GM10266 (cell line): ENCODE data around the gene CARMIL3.

Experiments used
- DNase-seq: peaks from one replicate; pipeline ENCODE4 v3.0.0; 2012; ENCODE audit errors: extremely low spot score
- TF ChIP-seq, protein P1 (sequence below): IDR thresholded peaks from 2 replicates; pipeline ENCODE4 v1.5.1; 2012; ENCODE audit warnings: mild to moderate bottlenecking, low read depth; ENCODE audit not compliant: control insufficient read depth, insufficient read depth; ENCODE audit errors: missing control alignments

The CARMIL3 gene

DNA sequence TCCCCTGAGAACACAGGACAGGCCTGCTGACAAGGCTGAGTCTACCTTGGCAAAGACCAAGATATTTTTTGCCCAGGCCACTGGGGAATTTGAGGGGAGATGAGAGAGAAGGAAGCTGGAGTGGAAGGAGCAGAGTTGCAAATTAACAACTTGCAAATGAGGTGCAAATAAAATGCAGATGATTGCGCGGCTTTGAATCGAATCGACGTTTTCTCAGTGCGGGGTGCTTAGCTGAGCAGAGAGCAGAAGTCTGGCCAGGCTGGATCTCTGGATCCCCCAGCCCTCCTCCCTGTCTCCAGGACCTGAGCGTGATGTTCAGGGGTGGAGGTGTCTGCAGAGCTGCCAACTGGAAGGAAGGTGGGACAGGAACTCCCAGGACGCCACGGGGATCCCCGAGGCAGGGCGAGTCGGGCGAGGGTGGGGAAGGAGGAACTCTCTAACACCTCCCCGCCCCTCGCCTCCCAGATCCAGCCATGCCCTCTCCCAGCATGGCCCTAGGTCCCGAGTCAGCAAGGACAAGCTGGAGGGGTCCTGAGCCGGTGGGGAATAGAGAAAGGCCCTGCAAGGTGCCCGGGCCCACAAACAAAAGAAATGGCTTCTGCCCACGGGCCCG lies 527 bp upstream of the CARMIL3 start:
- DNase-seq: no peak
- TF ChIP-seq, protein P1, sequence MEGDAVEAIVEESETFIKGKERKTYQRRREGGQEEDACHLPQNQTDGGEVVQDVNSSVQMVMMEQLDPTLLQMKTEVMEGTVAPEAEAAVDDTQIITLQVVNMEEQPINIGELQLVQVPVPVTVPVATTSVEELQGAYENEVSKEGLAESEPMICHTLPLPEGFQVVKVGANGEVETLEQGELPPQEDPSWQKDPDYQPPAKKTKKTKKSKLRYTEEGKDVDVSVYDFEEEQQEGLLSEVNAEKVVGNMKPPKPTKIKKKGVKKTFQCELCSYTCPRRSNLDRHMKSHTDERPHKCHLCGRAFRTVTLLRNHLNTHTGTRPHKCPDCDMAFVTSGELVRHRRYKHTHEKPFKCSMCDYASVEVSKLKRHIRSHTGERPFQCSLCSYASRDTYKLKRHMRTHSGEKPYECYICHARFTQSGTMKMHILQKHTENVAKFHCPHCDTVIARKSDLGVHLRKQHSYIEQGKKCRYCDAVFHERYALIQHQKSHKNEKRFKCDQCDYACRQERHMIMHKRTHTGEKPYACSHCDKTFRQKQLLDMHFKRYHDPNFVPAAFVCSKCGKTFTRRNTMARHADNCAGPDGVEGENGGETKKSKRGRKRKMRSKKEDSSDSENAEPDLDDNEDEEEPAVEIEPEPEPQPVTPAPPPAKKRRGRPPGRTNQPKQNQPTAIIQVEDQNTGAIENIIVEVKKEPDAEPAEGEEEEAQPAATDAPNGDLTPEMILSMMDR: no peak

DNA sequence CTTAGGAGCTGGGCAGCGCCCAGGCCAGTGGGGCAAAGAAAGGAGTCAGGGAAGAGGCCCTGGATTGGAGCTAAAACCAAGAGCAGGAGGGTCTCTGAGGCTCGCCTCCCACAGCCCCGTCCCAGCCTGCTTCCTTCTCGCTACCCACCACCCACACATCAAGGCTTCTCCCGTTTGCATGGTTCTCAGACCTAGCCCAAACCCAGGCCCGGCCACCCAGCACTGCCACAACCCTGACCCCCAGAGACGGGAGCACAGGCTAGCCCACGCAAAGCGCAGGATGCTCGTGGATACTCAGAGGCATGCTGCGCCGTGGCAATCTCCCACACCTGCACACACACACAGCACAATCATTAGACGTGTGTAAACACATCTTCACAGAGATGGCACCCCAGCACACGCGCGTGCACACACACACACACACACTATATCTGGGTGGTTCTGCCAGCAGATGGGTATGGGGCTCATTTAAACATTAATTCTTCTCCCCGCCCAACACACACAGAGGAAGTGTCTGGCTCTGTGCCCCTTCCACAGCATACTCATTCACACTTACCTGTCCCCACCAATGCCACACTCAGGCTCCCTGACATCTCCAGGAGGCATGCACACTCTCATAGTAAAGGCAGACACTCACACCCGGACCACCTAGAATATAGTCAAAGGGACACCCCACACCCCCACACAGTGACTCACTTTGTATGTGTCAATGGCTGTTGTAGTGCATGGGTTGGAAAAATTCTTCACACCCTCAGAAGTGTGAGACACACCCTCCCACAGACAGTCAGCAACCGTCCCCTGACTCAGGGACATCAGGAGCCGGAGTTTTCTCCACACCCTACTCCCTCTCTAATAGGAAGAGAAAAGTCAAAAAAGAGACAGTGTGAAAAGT lies 1.1 kb downstream of the CARMIL3 start:
- TF ChIP-seq, protein P1: no peak

DNA sequence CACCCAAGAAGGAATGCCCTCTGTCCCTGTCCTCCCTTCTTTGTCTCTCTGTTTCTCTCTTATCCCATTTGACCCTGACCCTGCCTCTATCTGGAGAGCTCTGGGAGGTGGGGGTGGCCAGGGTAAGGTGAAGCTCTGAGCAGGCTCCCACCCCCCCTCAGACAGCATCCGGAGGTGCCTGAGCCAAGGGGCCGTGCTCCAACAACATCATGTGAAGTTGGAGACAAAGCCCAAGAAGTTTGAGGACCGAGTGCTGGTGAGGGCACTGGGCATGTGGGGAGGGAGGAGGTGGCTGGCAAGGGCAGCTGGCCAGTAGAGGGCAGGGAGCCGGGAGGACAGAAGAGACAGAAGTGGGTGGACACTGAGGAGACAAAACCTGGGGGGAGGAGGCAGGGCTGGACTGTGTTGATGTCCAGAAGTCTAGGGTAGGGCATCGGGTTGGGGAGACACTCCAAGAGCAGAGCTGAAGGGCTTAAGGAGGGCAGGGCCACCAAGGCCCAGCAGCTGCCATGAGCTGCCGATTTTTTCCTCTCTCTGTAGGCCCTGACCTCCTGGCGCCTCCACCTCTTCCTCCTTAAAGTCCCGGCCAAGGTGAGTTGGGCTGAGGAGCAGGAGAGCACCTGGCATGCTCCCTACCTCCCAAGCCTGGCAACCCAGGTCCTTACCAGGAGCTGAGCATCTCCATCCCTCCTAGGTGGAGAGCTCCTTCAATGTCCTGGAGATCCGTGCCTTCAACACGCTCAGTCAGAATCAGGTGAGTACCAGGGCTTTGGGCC lies 1.9 kb downstream of the CARMIL3 start:
- DNase-seq: no peak
- TF ChIP-seq, protein P1: no peak

More for the DNA sequence above, 1.1 kb downstream of the CARMIL3 start:
- DNase-seq: no peak

DNA sequence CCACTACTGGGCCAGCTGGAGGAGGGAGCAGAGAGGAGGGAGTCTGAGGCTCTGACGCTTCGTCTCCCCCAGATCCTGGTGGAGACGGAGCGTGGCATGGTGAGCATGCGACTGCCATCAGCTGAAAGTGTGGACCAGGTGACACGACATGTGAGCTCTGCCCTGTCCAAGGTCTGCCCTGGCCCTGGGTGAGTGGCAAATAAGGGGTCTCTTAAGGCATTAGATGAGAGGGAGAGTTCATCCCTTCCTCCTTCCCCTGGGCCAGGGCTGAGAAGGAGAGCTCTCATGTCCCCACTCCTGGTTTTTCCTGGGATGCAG lies 2.5 kb downstream of the CARMIL3 start:
- TF ChIP-seq, protein P1: no peak
- DNase-seq: no peak

- DNase-seq: no peak
- TF ChIP-seq, protein P1: no peak
These were observed 2.8 kb downstream of the CARMIL3 start for GRCh38 chr14:24054646-24055045.

DNA sequence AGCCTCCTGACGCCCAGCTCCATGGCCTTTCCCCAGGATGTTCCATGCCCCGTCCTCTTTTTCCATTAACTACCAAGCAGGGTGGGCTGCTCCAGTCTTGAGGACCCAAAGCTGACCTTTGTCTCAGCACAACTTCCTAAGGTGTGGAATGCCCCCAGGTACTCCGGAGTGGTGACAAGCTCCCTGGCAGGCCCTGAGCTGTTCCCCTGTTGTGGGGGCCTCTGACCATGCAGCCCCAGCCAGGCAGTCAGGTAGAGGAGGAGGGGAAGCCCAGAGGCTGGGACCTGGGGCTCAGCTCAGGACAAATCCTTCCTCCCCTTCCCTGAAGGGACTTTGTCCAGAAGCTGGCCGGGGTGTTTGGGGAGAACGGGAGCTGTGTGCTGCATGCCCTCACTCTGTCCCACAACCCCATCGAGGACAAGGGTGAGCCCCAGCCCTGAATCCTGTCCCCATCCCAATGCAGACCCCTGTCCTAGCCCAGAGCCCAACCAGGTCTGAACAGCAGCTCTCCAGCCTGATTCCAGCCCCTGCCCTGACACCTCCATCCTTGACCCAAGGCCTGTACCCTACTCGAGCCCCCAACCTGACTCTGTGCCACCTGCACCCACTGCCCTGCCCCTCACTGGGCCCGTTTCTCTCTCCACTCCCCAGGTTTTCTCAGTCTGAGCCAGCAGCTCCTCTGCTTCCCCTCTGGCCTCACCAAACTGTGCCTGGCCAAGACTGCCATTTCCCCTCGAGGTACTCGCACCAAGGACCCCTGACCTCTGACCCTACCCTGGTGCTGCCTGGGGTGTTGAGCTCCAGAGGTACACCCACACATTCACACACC lies 4.4 kb downstream of the CARMIL3 start:
- no peak for DNase-seq
- TF ChIP-seq, protein P1: no peak
